Karpas-422 (cell line): ENCODE data around the gene TMEM95. TPM values are rescaled to one million over a fixed set of nuclear protein-coding genes. Genes with fewer than 3 reads are reported as not detected.

Source experiments
- DNase-seq: peaks from one replicate; pipeline ENCODE4 v3.0.0-alpha.2; 2015
- H2AFZ ChIP-seq: fragments of 200-600 bp; sonication (generic); 2 replicates; pipeline ENCODE4 v1.6.1; 2014; ENCODE audit warnings: antibody characterized with exemption, low read length, mixed read lengths
- H3K27ac ChIP-seq: fragments of 200-600 bp; sonication (generic); 2 replicates; pipeline ENCODE4 v1.5.1; 2014; ENCODE audit warnings: mild to moderate bottlenecking, low read length, moderate library complexity
- H3K27me3 ChIP-seq: fragments of 200-600 bp; sonication (generic); 2 replicates; pipeline ENCODE4 v1.6.1; 2014; ENCODE audit warnings: low read length, mixed read lengths
- H3K36me3 ChIP-seq: fragments of 200-600 bp; sonication (generic); 2 replicates; pipeline ENCODE4 v1.6.1; 2014; ENCODE audit warnings: low read length, mixed read lengths; ENCODE audit not compliant: insufficient read depth
- H3K4me1 ChIP-seq: fragments of 200-600 bp; sonication (generic); 2 replicates; pipeline ENCODE4 v1.6.1; 2014; ENCODE audit warnings: mild to moderate bottlenecking, low read length, mixed read lengths
- H3K4me2 ChIP-seq: fragments of 200-600 bp; sonication (generic); 2 replicates; pipeline ENCODE4 v1.6.1; 2014; ENCODE audit warnings: low read length, low read depth, mild to moderate bottlenecking; ENCODE audit not compliant: poor library complexity, severe bottlenecking
- H3K4me3 ChIP-seq: fragments of 200-600 bp; sonication (generic); 2 replicates; pipeline ENCODE4 v1.5.1; 2014; ENCODE audit warnings: mild to moderate bottlenecking, antibody characterized with exemption, low read length, mixed read lengths
- H3K79me2 ChIP-seq: fragments of 200-600 bp; sonication (generic); 2 replicates; pipeline ENCODE4 v1.6.1; 2014; ENCODE audit warnings: mild to moderate bottlenecking, low read length, mixed read lengths
- H3K9ac ChIP-seq: fragments of 200-600 bp; sonication (generic); 2 replicates; pipeline ENCODE4 v1.6.0; 2014; ENCODE audit warnings: low read length
- H3K9me2 ChIP-seq: fragments of 200-600 bp; sonication (generic), shearing (Covaris generic); replicated peaks from 2 replicates; pipeline ENCODE4 v1.6.0; 2014; ENCODE audit warnings: mild to moderate bottlenecking, low read length, moderate library complexity; ENCODE audit not compliant: insufficient read depth
- H3K9me3 ChIP-seq: fragments of 300-700, 200-600 bp; sonication (generic); 2 replicates; pipeline ENCODE4 v1.6.1; 2014; ENCODE audit warnings: low read length, mixed read lengths
- H4K20me1 ChIP-seq: fragments of 200-600 bp; sonication (generic); 2 replicates; pipeline ENCODE4 v1.6.1; 2014; ENCODE audit warnings: mild to moderate bottlenecking, antibody characterized with exemption, low read length, low read depth; ENCODE audit not compliant: insufficient read depth
- total RNA-seq: library from RNA; depleted of rRNA; stranded (reverse); fragments of >200 nt; shearing (Covaris generic); gene quantifications from 2 replicates; pipeline ENCODE4 v1.2.3, GENCODE V29; 2014; ENCODE audit warnings: low replicate concordance; rRNA removed

The TMEM95 gene, protein sequence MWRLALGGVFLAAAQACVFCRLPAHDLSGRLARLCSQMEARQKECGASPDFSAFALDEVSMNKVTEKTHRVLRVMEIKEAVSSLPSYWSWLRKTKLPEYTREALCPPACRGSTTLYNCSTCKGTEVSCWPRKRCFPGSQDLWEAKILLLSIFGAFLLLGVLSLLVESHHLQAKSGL
- not detected in 2 replicates for total RNA-seq

DNA sequence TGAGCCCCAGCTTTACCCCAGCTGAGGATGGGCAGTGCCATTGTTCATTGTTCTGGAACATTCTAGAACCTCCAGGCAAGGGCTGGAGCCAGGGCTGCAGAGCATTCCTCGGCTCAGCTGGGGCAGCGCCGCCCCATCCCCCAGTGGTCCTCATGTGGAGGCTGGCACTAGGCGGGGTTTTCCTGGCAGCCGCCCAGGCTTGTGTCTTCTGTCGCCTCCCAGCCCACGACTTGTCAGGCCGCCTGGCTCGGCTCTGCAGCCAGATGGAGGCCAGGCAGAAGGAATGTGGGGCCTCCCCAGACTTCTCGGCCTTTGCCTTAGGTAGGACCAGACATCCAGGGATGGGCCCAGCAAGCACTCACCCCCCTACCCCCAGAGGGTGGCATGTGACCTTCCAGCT is at the start of gene TMEM95:
TSS of gene TMEM95 (plus strand) at position 104 of the 400 bp plus-strand sequence. CDS start at position 153, 49 bp downstream.
- Histone ChIP-seq H2AFZ (no peak within 1 kb of the TSS), H3K4me3 (no peak within 1 kb of the TSS), H3K4me1 (peaks cover 32% of the 10 kb centered on the region), H4K20me1 (no peaks in the 10 kb centered on the region), H3K9ac (peak within 1 kb of the TSS; percentile 9; the same call in 1 of the 2 replicates), H3K4me2 (no peak within 1 kb of the TSS), H3K27ac (no peak within 1 kb of the TSS), H3K36me3 (no peaks in the 10 kb centered on the region), H3K79me2 (no peaks in the 10 kb centered on the region), H3K9me3 (no peaks in the 10 kb centered on the region), H3K27me3 (no peaks in the 10 kb centered on the region), H3K9me2 (no peaks in the 10 kb centered on the region)
- DNase-seq, result peak; percentile 54

DNA sequence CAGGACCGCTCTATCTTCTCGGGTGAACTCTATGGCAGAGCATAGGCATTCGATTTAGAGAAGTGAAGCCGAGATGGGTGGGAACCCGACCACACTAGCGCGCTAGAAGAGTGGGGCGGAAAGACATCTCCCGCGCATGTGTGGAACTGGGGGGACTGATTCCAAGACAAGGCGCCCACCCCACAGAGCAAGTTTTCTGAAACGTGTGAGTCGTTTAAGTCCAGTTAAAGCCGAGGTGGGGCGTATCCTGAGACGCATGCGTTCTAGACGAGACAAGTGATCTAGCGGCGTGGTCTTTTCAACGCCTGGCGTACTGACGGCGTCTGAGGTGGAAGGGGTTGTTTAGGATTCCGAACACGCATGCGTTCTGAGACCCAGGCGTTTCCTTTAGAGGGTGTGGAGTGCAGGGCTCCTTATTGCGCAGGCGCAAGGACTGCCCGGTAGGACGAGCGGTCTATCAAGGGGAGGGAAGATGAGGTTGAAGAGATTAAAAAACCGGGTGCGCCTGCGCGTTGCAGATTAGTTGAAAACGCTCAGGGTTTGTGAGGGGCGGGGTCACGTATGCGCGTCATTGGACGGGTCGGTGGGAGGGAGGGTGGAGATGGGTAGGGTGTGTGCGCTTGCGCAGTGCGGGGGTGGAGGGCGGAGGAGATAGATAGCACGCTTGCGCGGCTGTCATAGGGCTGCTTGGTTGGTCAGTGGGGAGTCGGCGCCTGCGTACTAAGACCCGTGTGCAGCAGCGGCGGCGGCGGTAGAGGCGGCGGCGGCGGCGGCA is 47.9 kb upstream of the TMEM95 start, which contains the start of gene EIF5A:
TSS of gene EIF5A (plus strand) at position 718 of the 775 bp plus-strand sequence. CDS start 2,008 bp downstream, outside the sequence.
- Histone ChIP-seq H3K27me3 (no peaks in the 10 kb centered on the region), H3K4me1 (peaks cover 35% of the 10 kb centered on the region), H3K36me3 (peaks cover 36% of the 10 kb centered on the region), H3K9ac (peak within 1 kb of the TSS; percentile 99), H3K27ac (peak within 1 kb of the TSS; percentile 93), H3K4me3 (peak within 1 kb of the TSS; percentile 87), H4K20me1 (peaks cover 35% of the 10 kb centered on the region), H3K9me3 (no peaks in the 10 kb centered on the region), H3K4me2 (peak within 1 kb of the TSS; percentile 85), H2AFZ (peak within 1 kb of the TSS; percentile 88; the same call in 1 of the 2 replicates), H3K9me2 (no peaks in the 10 kb centered on the region), H3K79me2 (peaks cover 36% of the 10 kb centered on the region)
- peak; percentile 100 for DNase-seq

DNA sequence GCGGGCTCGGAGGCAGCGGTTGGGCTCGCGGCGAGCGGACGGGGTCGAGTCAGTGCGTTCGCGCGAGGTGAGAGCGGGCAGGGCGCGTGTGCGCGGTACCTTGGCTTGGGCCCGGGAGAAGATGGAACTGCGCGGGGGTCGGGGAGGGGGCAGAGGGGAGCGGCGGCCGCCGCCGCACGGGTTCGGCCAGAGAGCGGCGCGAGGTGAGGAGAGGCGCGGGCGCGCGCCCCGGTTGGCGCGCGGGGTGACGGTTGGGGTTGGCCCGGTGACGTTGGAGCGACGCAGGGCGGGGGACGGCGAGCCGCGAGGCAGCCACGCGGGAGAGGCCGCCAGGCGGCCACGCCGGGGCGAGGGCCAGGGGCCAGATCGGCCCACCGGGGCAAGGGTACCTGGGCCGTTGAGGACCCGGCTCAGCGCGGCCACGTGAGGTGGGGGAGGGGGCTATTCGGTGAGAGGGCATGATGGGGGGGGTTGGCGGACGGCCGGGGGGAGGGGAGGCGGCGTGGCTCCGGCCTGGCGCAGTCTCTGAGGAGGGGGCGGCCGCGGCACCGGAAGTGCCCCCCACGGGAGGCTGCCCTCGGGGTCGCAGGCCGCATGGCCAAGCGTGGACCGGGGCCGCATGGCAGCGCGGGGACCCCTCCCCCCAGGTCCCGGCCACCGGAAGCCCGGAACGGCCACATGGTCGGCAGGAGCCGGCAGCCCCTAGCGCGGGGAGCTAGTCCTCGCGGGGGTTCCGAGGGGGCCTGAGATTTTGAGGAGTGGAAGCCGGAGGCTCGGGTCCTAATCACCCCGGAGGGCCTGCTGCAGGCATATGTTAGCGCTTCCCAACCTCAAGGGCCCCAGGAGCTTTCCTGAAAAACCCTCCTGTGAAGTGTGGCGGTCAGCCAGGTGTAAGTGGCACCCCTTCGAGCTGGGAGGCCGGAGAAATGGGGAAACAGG is 47.0 kb upstream of the TMEM95 start:
- no peaks in the 10 kb centered on the region for H3K9me3 ChIP-seq
- H3K27me3 ChIP-seq, result no peaks in the 10 kb centered on the region
- H3K27ac ChIP-seq, result peak overlapping the region; percentile 93
- H3K36me3 ChIP-seq, result peaks cover 45% of the 10 kb centered on the region
- H3K79me2 ChIP-seq, result peaks cover 36% of the 10 kb centered on the region
- no peaks in the 10 kb centered on the region for H3K9me2 ChIP-seq
- H4K20me1 ChIP-seq, result peaks cover 37% of the 10 kb centered on the region
- peak overlapping the region; percentile 87 for H3K4me3 ChIP-seq
- peaks cover 41% of the 10 kb centered on the region for H3K4me1 ChIP-seq
- H3K9ac ChIP-seq, result peak overlapping the region; percentile 99
- no peak overlapping the region for H2AFZ ChIP-seq
- DNase-seq, result peak; percentile 82
- peak overlapping the region; percentile 85 for H3K4me2 ChIP-seq

DNA sequence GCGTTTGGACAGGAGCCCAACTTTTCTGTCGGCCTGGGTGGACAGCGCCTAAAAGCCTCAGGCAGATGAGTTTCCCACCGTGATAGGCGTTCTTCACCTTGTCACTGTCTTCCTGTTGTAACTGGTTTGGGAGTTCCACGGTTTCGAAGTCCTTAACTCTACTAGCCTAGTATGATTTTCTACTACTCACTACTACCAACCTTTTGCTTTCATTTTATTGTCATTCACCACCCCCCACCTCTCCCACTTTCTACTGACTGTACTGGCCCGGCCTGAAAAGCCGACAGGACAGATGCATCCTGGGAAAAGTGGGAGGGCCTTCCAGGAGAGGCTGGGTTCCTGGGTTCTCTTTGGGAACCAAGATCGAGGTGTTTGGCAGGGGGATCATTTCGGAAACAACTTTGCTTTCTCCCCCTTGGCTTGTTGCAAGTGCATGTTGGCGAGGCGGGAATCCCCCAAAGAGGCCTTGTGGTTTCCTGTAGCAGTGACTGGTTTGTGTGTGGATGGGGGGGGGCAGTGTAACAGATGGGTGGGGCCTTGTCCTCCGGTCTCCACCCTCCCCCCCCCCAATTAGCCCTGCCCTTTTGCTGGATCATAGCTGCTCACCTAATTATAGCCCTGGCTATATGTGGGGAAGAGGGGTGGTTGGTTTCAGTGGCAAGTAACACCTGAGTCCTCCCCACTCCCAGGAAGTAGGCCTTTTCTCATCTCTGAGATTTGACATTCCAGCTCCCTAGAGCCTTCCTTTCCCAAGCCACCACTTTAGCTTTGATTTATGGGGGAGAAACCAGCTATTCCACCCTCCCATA is 46.1 kb upstream of the TMEM95 start:
- H3K27me3 ChIP-seq, result no peaks in the 10 kb centered on the region
- H3K27ac ChIP-seq, result peak overlapping the region; percentile 93
- H3K36me3 ChIP-seq, result peaks cover 47% of the 10 kb centered on the region
- peaks cover 49% of the 10 kb centered on the region for H3K4me1 ChIP-seq
- no peaks in the 10 kb centered on the region for H3K9me3 ChIP-seq
- H2AFZ ChIP-seq, result no peak overlapping the region
- peak overlapping the region; percentile 87 for H3K4me3 ChIP-seq
- peaks cover 40% of the 10 kb centered on the region for H4K20me1 ChIP-seq
- H3K79me2 ChIP-seq, result peaks cover 36% of the 10 kb centered on the region
- peak; percentile 79 for DNase-seq
- peak overlapping the region; percentile 99 for H3K9ac ChIP-seq
- H3K4me2 ChIP-seq, result peak overlapping the region; percentile 85
- no peaks in the 10 kb centered on the region for H3K9me2 ChIP-seq

DNA sequence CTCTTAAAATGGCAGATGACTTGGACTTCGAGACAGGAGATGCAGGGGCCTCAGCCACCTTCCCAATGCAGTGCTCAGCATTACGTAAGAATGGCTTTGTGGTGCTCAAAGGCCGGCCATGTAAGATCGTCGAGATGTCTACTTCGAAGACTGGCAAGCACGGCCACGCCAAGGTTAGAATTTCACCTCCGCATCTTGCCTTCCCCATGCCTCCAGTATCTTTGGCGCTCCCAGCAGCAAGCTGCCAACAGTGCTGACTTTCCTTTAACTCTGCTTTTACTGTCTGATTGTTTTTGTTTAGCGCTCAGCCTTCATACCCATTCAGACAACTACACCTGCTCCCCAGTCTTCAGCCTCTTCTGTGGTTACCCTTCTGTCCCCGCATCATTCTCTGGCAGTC is 45.3 kb upstream of the TMEM95 start:
- no peak overlapping the region for H2AFZ ChIP-seq
- peak overlapping the region; percentile 99; the same call in 1 of the 2 replicates for H3K9ac ChIP-seq
- peaks cover 47% of the 10 kb centered on the region for H3K36me3 ChIP-seq
- peak overlapping the region; percentile 85 for H3K4me2 ChIP-seq
- peaks cover 36% of the 10 kb centered on the region for H3K79me2 ChIP-seq
- no peaks in the 10 kb centered on the region for H3K9me2 ChIP-seq
- peak overlapping the region; percentile 93 for H3K27ac ChIP-seq
- H3K27me3 ChIP-seq, result no peaks in the 10 kb centered on the region
- peaks cover 45% of the 10 kb centered on the region for H4K20me1 ChIP-seq
- H3K4me3 ChIP-seq, result peak overlapping the region; percentile 87; the same call in 1 of the 2 replicates
- H3K4me1 ChIP-seq, result peaks cover 56% of the 10 kb centered on the region
- H3K9me3 ChIP-seq, result no peaks in the 10 kb centered on the region
- no peak for DNase-seq

DNA sequence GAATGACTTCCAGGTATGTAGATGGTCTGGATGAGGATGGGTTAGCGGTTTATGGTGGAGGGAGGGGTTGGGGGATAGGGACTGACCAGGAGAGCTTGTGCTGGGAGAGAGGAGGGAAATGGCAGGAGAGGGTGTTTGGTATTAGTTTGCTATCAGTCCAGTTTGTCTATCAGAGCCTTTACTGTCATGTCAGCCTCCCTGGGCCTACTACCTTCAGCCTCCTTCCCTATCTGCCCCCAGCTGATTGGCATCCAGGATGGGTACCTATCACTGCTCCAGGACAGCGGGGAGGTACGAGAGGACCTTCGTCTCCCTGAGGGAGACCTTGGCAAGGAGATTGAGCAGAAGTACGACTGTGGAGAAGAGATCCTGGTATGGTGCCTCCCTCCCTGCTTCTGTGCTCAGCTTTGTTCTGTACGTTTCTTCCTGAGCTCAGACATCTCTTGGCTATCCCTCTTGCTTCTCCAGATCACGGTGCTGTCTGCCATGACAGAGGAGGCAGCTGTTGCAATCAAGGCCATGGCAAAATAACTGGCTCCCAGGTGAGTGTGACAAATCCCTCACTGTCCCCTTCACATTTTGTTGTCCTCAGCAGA is 43.7 kb upstream of the TMEM95 start:
- Histone ChIP-seq H3K4me1 (peaks cover 64% of the 10 kb centered on the region), H2AFZ (no peak overlapping the region), H4K20me1 (peaks cover 46% of the 10 kb centered on the region), H3K9me3 (no peaks in the 10 kb centered on the region), H3K27me3 (no peaks in the 10 kb centered on the region), H3K79me2 (peaks cover 36% of the 10 kb centered on the region), H3K4me3 (no peak overlapping the region), H3K27ac (no peak overlapping the region; the same call in 1 of the 2 replicates), H3K36me3 (peaks cover 47% of the 10 kb centered on the region), H3K9ac (peak overlapping the region; percentile 22; the same call in 1 of the 2 replicates), H3K4me2 (peak overlapping the region; percentile 85), H3K9me2 (no peaks in the 10 kb centered on the region)
- no peak for DNase-seq
